Gastrocnemius medialis (tissue), 4 donors: ENCODE results near the gene LGALS7.

Experiments used
- CTCF ChIP-seq, 5 experiments: fragments of 450-650 bp in 3 of 5; fragments of 200-600 bp in 2 of 5; sonication (generic) in 2 of 5; IDR thresholded peaks in 4 of 5; conservative IDR thresholded peaks in 1 of 5; 1 replicate in 4 of 5; 2 replicates in 1 of 5; pipeline ENCODE4 v1.5.1; 2016 to 2019; ENCODE audit warnings: antibody characterized with exemption in 5 of 5, mild to moderate bottlenecking in 3 of 5, moderate library complexity in 3 of 5
- POLR2A ChIP-seq, 2 donors: fragments of 450-650 bp; IDR thresholded peaks; one replicate each; pipeline ENCODE4 v1.6.1; 2017; ENCODE audit warnings: antibody characterized with exemption in 2 of 2, mild to moderate bottlenecking in 2 of 2, moderate library complexity in 2 of 2

DNA sequence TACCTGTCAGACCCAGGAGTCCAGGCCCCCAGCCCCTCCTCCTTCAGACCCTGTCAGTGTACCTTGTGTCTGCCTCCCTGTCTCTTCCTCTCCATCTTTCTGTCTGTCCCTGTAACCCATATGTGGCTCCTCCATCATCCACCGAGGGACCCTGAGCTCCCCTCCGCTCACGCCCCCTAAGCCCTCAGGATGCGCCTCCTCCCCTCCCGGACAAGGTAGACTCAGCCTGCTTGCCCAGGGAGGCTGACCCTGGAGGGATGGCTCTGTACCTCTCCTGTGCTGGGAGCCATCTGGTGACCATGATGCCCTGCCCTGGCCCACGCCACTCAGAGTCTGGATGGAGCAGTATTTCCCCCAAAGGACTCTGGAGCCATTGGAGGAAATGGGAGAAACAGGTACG lies 28.0 kb downstream of the LGALS7 start:
- TF ChIP-seq CTCF (IDR thresholded peaks at IDR 0.05 in 4 of 5, conservative IDR thresholded peaks at IDR 0.05 in 1 of 5) (no peak), POLR2A (IDR thresholded peaks at IDR 0.05) (no peak)
